ENCODE results near the gene RIPOR3.

GRCh38 chr20:50723672-50724071, 32.3 kb upstream of the RIPOR3 start:
- TF ChIP-seq, protein P1, sequence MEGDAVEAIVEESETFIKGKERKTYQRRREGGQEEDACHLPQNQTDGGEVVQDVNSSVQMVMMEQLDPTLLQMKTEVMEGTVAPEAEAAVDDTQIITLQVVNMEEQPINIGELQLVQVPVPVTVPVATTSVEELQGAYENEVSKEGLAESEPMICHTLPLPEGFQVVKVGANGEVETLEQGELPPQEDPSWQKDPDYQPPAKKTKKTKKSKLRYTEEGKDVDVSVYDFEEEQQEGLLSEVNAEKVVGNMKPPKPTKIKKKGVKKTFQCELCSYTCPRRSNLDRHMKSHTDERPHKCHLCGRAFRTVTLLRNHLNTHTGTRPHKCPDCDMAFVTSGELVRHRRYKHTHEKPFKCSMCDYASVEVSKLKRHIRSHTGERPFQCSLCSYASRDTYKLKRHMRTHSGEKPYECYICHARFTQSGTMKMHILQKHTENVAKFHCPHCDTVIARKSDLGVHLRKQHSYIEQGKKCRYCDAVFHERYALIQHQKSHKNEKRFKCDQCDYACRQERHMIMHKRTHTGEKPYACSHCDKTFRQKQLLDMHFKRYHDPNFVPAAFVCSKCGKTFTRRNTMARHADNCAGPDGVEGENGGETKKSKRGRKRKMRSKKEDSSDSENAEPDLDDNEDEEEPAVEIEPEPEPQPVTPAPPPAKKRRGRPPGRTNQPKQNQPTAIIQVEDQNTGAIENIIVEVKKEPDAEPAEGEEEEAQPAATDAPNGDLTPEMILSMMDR (IDR thresholded peaks at IDR 0.05; ENCODE audit: low read depth, low read length): no peak
- no peak for TF ChIP-seq EZH2phosphoT487 (IDR thresholded peaks at IDR 0.05; ENCODE audit: low read depth)

Data from OCI-LY3 (cell line).